ENCODE measurements around the gene C5orf47.

C5orf47 gene

GRCh38 chr5:173988554-173989431, at the start of gene C5orf47:
C5orf47 (plus strand) TSS chr5:173989170; CDS start chr5:173989264, 94 bp downstream.
- no peak for DNase-seq (ENCODE audit: low read depth in 1 of 2, low spot score in 1 of 2)

GRCh38 chr5:173940269-173940668, 48.7 kb upstream of the C5orf47 start:
- DNase-seq (ENCODE audit: low read depth in 1 of 2, low spot score in 1 of 2): no peak

- no peak for DNase-seq (ENCODE audit: low read depth in 1 of 2, low spot score in 1 of 2)
Observed at GRCh38 chr5:173941102-173941501, 47.9 kb upstream of the C5orf47 start.

- no peak for DNase-seq (ENCODE audit: low read depth in 1 of 2, low spot score in 1 of 2)
Observed at GRCh38 chr5:173941758-173942401, 47.1 kb upstream of the C5orf47 start.

GRCh38 chr5:173944511-173944910, 44.5 kb upstream of the C5orf47 start:
- DNase-seq (ENCODE audit: low read depth in 1 of 2, low spot score in 1 of 2): no peak

- no peak for DNase-seq (ENCODE audit: low read depth in 1 of 2, low spot score in 1 of 2)
Observed at GRCh38 chr5:173945160-173945559, 43.8 kb upstream of the C5orf47 start.

- no peak for DNase-seq (ENCODE audit: low read depth in 1 of 2, low spot score in 1 of 2)
Observed at GRCh38 chr5:173946323-173946722, 42.6 kb upstream of the C5orf47 start.

GRCh38 chr5:173950829-173951228, 38.1 kb upstream of the C5orf47 start:
- no peak for DNase-seq (ENCODE audit: low read depth in 1 of 2, low spot score in 1 of 2)

- no peak for DNase-seq (ENCODE audit: low read depth in 1 of 2, low spot score in 1 of 2)
Observed at GRCh38 chr5:173953528-173954090, 35.4 kb upstream of the C5orf47 start.

GRCh38 chr5:173954671-173955521, 34.1 kb upstream of the C5orf47 start:
- no peak for DNase-seq (ENCODE audit: low read depth in 1 of 2, low spot score in 1 of 2)

- no peak for DNase-seq (ENCODE audit: low read depth in 1 of 2, low spot score in 1 of 2)
Observed at GRCh38 chr5:173960986-173961385, 28.0 kb upstream of the C5orf47 start.

- DNase-seq (ENCODE audit: low read depth in 1 of 2, low spot score in 1 of 2): no peak
Observed at GRCh38 chr5:173961418-173961817, 27.6 kb upstream of the C5orf47 start.

GRCh38 chr5:173962436-173962972, 26.5 kb upstream of the C5orf47 start:
- no peak for DNase-seq (ENCODE audit: low read depth in 1 of 2, low spot score in 1 of 2)

- no peak for DNase-seq (ENCODE audit: low read depth in 1 of 2, low spot score in 1 of 2)
Observed at GRCh38 chr5:173963182-173963838, 25.7 kb upstream of the C5orf47 start.

GRCh38 chr5:173963867-173964441, 25.0 kb upstream of the C5orf47 start:
- DNase-seq (ENCODE audit: low read depth in 1 of 2, low spot score in 1 of 2): no peak

- no peak for DNase-seq (ENCODE audit: low read depth in 1 of 2, low spot score in 1 of 2)
Observed at GRCh38 chr5:173964506-173964905, 24.5 kb upstream of the C5orf47 start.

- no peak for DNase-seq (ENCODE audit: low read depth in 1 of 2, low spot score in 1 of 2)
Observed at GRCh38 chr5:173967241-173967640, 21.7 kb upstream of the C5orf47 start.

GRCh38 chr5:173968154-173968797, 20.7 kb upstream of the C5orf47 start:
- DNase-seq (ENCODE audit: low read depth in 1 of 2, low spot score in 1 of 2): no peak

All from activated T-helper 1 cell treated with anti-CD3 and anti-CD28 coated beads, Interleukin-2, amount 50 U/mL, for 16 hours (primary cell).